Camera-type eye (tissue), 1 donor: ENCODE measurements around the gene IL22. TPM values are rescaled to one million over a fixed set of nuclear protein-coding genes. Genes with fewer than 3 reads are reported as not detected.

ENCODE experiments used
- total RNA-seq: library from RNA; depleted of rRNA; stranded (reverse); fragments of >200 nt; gene quantifications from one replicate; pipeline ENCODE4 v1.2.3, GENCODE V29; 2014

Gene IL22
- not detected for total RNA-seq

GRCh38 chr12:68253504-68253903, at the start of gene IL22:
Gene IL22 (minus strand): TSS chr12:68253604. CDS start chr12:68253448, 156 bp downstream.

GRCh38 chr12:68225576-68226476, 27.6 kb downstream of the IL22 start, which contains the start of gene IL26:
Gene IL26 (minus strand): TSS chr12:68225810. CDS start chr12:68225756, 54 bp downstream.

Other genes starting within 250 kb of the IL22 start
- not detected for gene IFNG, start 93.9 kb downstream of the IL22 start, total RNA-seq
- gene IL26, start 27.8 kb downstream of the IL22 start, total RNA-seq = not detected
- gene MDM1, start 78.8 kb upstream of the IL22 start, total RNA-seq = 47.8 TPM